Prostate gland (tissue), 2 donors: Measurements from ENCODE around the gene SPTAN1. TPM values are rescaled to one million over a fixed set of nuclear protein-coding genes. Genes with fewer than 3 reads are reported as not detected.

Experiments
- DNase-seq: peaks from one replicate; pipeline ENCODE4 v3.0.0-alpha.2; 2019; ENCODE audit warnings: low spot score
- H3K27ac ChIP-seq, 2 donors: fragments of 200-600 bp; sonication (generic); 2 replicates each; pipeline ENCODE4 v1.5.1; 2017 to 2019
- H3K27me3 ChIP-seq: fragments of 200-600 bp; sonication (generic); replicated peaks from 2 replicates; pipeline ENCODE4 v1.5.1; 2019; ENCODE audit not compliant: insufficient read depth
- H3K36me3 ChIP-seq, 2 donors: fragments of 200-600 bp; sonication (generic); 1 replicate in 1 of 2; 2 replicates in 1 of 2; pipeline versions ENCODE4 v1.5.1 to v1.8.1; 2017 to 2019
- H3K4me1 ChIP-seq: fragments of 200-600 bp; sonication (generic); replicated peaks from 2 replicates; pipeline ENCODE4 v1.5.1; 2019
- H3K4me3 ChIP-seq, 2 donors: fragments of 200-600 bp; sonication (generic); 2 replicates each; pipeline ENCODE4 v1.5.1; 2017 to 2019
- H3K9me3 ChIP-seq: fragments of 200-600 bp; sonication (generic); 2 replicates; pipeline ENCODE4 v1.5.1; 2017
- CTCF ChIP-seq, 4 experiments: fragments of 200-600 bp in 2 of 4; fragments of 450-650 bp in 2 of 4; sonication (generic) in 2 of 4; IDR thresholded peaks; 1 replicate in 3 of 4; 2 replicates in 1 of 4; pipeline ENCODE4 v1.5.1; 2016 to 2019; ENCODE audit warnings: antibody characterized with exemption in 4 of 4, mild to moderate bottlenecking in 2 of 4, moderate library complexity in 2 of 4
- POLR2A ChIP-seq: fragments of 450-650 bp; IDR thresholded peaks from one replicate; pipeline ENCODE4 v1.6.1; 2016; ENCODE audit warnings: antibody characterized with exemption, mild to moderate bottlenecking
- POLR2AphosphoS5 ChIP-seq: sonication (generic); formaldehyde crosslinking; IDR thresholded peaks from one replicate; pipeline ENCODE4 v1.6.1; 2017; ENCODE audit warnings: antibody characterized with exemption
- WGBS: methylation state at CpG from one replicate; pipeline ENCODE4 v1.1.5; 2018; 5-methylcytosine and 5-hydroxymethylcytosine counted together
- intact Hi-C: fragments of 100-400 bp; cut with DNase I; formaldehyde crosslinking; loops from one replicate; pipeline ENCODE4 v1.14.2; 2022
- total RNA-seq, 2 donors: library from RNA; depleted of rRNA; stranded (reverse); fragments of >200 nt; gene quantifications; one replicate each; pipeline ENCODE4 v1.1.0, GENCODE V29; 2016

Gene SPTAN1
- total RNA-seq, 2 donors from 2014 or later = 130 to 472 TPM

GRCh38 chr9:128512820-128513219 is 39.6 kb upstream of the SPTAN1 start:
- H3K4me1 ChIP-seq = no peaks in the 10 kb centered on the region
- H3K4me3 ChIP-seq = no peak overlapping the region
- no peaks in the 10 kb centered on the region for H3K27me3 ChIP-seq
- H3K36me3 ChIP-seq = peaks cover 0 to 11% of the 10 kb centered on the region in 2 donors
- intact Hi-C loops = no loop called here
- 93% methylated on average over 9 of the region's 9 CpGs for WGBS
- TF ChIP-seq CTCF (IDR thresholded peaks at IDR 0.05) (no peak), POLR2AphosphoS5 (no peak), POLR2A (no peak)
- H3K27ac ChIP-seq = no peak overlapping the region
- H3K9me3 ChIP-seq = no peaks in the 10 kb centered on the region
- no peak for DNase-seq

- H3K27me3 ChIP-seq = no peaks in the 10 kb centered on the region
- intact Hi-C loops = no loop called here
- DNase-seq = no peak
- no peaks in the 10 kb centered on the region for H3K9me3 ChIP-seq
- no peak overlapping the region for H3K27ac ChIP-seq
- WGBS = 89% methylated on average over 6 of the region's 6 CpGs
- H3K4me3 ChIP-seq = no peak overlapping the region
- no peak for TF ChIP-seq POLR2AphosphoS5
- TF ChIP-seq POLR2A = no peak
- no peak for TF ChIP-seq CTCF (IDR thresholded peaks at IDR 0.05)
- H3K4me1 ChIP-seq = no peaks in the 10 kb centered on the region
- H3K36me3 ChIP-seq = peaks cover 2 to 5% of the 10 kb centered on the region in 2 donors
These were observed 30.4 kb upstream of the SPTAN1 start for GRCh38 chr9:128521956-128522355.

- intact Hi-C loops = no loop called here
These were observed 29.0 kb upstream of the SPTAN1 start for GRCh38 chr9:128523199-128523925.

GRCh38 chr9:128526720-128527119 is 25.7 kb upstream of the SPTAN1 start:
- WGBS = 89% methylated on average over 2 of the region's 2 CpGs
- H3K27ac ChIP-seq = no peak overlapping the region
- H3K4me1 ChIP-seq = no peaks in the 10 kb centered on the region
- intact Hi-C loops = no loop called here
- TF ChIP-seq CTCF (IDR thresholded peaks at IDR 0.05) = no peak
- no peak for TF ChIP-seq POLR2A
- TF ChIP-seq POLR2AphosphoS5 = no peak
- H3K27me3 ChIP-seq = no peaks in the 10 kb centered on the region
- no peak for DNase-seq
- H3K36me3 ChIP-seq = peaks cover 2 to 5% of the 10 kb centered on the region in 2 donors
- no peaks in the 10 kb centered on the region for H3K9me3 ChIP-seq
- H3K4me3 ChIP-seq = no peak overlapping the region

More at GRCh38 chr9:128523199-128523925, 29.0 kb upstream of the SPTAN1 start:
- DNase-seq = no peak
- H3K4me1 ChIP-seq = no peaks in the 10 kb centered on the region
- TF ChIP-seq POLR2A (no peak), CTCF (IDR thresholded peaks at IDR 0.05) (no peak), POLR2AphosphoS5 (no peak)
- peaks cover 2 to 5% of the 10 kb centered on the region in 2 donors for H3K36me3 ChIP-seq
- WGBS = 49% methylated on average over 13 of the region's 13 CpGs
- H3K27ac ChIP-seq = no peak overlapping the region
- H3K4me3 ChIP-seq = no peak overlapping the region
- no peaks in the 10 kb centered on the region for H3K27me3 ChIP-seq
- H3K9me3 ChIP-seq = no peaks in the 10 kb centered on the region
